ENCODE measurements around the gene PHB1.

DNA sequence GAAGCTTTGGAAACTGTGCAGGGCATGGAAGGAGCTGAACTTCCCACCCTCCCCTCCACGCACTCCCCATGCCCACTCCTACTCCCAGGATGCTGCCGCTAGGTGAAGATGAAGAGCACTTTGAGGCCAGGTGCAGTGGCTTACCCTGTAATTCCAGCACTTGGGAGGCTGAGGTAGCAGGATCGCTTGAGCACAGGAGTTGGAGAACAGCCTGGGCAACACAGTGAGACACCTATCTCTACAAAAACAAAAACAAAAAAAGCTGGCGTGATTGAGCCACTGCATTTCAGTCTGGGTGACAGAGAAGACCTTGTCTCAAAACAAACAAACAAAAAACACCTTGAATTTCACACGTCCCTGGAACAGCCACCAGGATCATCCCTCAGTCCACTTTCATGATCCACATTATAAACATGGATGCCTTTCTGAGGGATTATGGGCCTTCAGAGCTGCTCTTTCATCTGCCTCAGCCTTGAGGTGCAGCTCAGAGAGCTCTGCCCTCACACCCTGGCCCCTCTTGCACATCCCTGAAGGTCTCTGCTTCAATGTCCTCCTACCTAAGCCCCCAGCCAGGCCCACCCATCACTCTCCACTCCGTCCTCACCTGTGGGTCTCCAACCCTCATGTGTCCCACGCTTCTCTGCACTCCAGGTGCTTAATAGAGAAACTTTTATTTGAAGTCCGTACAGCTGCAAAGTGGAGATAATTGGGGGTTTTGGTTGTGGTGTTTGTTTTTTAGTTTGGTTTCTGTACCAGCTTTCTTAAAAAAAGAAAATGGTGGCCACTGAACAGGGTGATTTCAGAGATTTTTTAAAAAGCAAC lies 25.8 kb downstream of the PHB1 start:
- TF ChIP-seq POLR2A (IDR thresholded peaks at IDR 0.05; ENCODE audit: low read depth, low read length) (no peak), POLR2AphosphoS5 (IDR thresholded peaks at IDR 0.05; ENCODE audit: low read depth, low read length) (no peak), TAF1 (IDR thresholded peaks at IDR 0.05; ENCODE audit: borderline replicate concordance, low read depth, low read length) (no peak)

Measured in GM12892 (cell line).